Esophagus squamous epithelium (tissue), 4 donors: Measurements from ENCODE around the gene ACSM4.

Experiments
- CTCF ChIP-seq, 6 experiments: fragments of 450-650 bp in 4 of 6; fragments of 200-600 bp in 2 of 6; sonication (generic) in 2 of 6; IDR thresholded peaks; one replicate each; pipeline ENCODE4 v1.5.1; 2016 to 2019; ENCODE audit warnings: antibody characterized with exemption in 6 of 6, mild to moderate bottlenecking in 4 of 6, moderate library complexity in 4 of 6
- POLR2A ChIP-seq, 4 donors: fragments of 450-650 bp; IDR thresholded peaks; one replicate each; pipeline ENCODE4 v1.6.1; 2017; ENCODE audit warnings: antibody characterized with exemption in 4 of 4, mild to moderate bottlenecking in 4 of 4, moderate library complexity in 3 of 4

GRCh38 chr12:7259060-7259459, 44.8 kb upstream of the ACSM4 start:
- TF ChIP-seq CTCF (IDR thresholded peaks at IDR 0.05), result no peak
- TF ChIP-seq POLR2A (IDR thresholded peaks at IDR 0.05), result no peak
